ENCODE measurements around the gene ZNF276.
"Not testable (repeated sequence)": the region's sequence is repeated elsewhere in the genome, so short reads cannot be mapped to it uniquely, and the experiment has no call there.

The ZNF276 gene

DNA sequence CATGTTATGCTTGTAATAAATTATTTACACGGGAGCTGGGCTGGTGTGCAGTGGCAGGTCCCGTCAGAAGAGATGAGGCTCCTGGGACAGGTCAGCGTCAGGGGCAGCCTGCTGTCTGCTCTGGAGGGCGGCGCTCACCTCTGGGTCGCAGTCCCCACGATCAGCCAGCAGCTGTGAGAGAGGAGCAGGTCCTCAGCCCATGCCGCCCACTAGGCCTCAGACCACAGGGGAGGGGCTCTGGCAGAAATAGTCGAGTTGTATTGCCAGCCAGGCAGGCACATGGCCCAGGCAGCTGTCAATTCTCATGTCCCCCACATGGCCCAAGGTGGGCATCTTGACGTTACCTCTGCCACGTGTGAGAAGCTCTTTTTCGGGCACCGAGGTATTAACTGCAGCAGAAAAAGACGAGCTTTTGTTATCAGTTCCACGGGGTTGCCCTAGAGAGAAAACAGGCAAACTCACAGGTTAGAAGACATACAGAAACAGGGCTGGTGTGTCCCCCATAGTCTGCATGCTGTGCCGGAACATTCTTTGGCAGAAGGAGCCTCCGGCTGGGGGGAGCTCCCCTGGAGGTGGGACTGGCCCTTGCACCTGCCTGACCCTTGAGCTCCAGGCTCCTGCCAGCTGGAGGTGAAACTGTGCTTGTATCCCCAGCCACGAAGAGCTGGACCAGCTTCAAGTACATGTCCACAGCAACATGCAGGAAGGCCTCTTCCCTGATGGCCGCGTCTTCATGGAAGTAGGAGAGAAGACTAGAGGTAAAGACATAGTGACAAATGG lies 17.4 kb downstream of the ZNF276 start:
- DNase-seq (ENCODE audit: low spot score), result no peak

DNA sequence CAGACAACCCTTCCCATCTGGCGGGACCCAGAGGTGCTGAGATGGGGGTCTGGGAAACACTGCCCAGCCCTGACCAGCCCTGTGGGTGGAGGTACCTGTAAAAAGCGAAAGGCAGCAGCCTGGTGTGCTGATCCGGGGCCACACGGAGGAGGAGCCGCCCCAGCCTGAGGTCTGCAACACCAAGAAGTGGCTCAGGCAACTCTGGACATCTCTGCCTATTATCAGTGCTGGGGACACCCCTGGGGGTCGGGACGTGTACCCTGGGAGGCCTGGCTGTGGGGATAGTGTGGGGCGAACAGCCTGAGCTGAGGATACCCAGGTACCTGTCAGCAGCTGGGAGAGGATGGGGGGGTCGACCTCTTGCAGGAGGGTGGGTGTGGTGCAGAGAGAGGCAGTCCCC lies 18.0 kb downstream of the ZNF276 start:
- DNase-seq (ENCODE audit: low spot score), result no peak

DNA sequence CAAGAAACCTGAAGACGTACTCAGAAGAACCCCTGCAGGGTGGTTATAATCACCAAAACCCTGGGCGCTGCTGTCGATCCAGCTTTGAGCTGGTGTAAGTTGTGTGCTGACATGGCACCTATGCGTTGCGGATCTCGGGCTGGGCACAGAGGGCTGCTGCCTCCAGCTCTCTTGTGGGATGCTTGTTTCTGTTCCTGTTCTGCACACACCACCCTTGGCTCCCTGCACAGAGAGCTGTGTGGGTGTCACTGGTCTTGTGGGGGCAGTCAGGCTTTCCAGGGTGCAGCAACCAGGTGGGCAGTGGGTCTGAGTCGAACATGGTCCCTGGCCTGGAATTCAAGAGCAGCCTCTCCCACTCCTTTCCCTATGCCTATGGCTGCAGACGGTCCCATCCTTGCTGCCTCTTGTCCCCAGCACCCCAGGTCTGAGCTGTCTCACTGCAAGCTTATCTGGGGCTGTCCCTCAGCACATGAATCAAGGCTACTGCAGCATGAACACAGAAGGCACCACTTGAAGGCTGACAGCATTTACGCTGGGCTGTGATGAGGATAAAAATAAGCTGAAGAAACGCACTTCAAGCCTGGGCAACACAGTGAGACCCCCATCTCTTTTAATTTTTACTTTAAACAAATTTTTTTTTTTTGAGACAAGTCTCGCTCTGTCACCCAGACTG lies 20.1 kb downstream of the ZNF276 start:
- DNase-seq (ENCODE audit: low spot score), result no peak

DNA sequence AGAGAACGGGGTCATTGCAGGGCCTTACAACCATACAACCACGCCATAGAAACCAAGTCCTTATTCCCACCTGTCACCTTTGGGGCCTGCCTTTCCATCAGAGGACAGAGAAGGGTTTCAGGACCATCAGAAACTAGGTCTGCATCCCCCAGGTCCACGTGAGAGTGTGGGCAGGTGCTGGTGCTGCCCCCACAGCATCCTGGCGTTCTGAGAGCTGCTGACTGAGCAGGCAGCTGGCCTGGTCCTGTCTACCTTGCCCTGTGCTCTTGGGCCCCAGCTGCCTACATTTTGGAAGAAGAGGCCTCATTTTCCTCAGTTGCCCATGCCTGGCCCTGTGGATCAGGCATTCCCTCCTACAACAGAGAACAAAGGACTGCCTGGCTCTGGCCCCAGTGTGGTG lies 21.6 kb downstream of the ZNF276 start:
- DNase-seq (ENCODE audit: low spot score), result no peak

DNA sequence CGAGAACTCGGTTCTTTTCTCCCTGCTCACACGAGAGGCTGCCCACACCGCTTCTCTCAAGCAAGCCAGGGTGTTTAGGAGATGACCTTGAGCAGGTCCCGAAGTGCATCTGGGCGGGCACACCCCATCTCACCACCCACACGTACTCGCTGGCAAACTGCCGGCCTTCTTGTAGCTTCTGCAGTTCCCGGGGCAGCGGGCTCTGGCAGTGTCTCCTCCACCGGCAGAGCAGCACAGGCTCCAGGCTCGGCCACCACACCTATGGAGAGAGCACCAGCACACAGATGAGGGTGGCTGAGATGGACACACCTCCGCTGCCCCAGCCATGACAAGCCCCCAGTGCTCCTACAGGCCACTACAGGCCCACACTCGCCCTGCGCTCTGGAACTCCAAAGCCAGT lies 23.5 kb downstream of the ZNF276 start:
- no peak for DNase-seq (ENCODE audit: low spot score)

DNA sequence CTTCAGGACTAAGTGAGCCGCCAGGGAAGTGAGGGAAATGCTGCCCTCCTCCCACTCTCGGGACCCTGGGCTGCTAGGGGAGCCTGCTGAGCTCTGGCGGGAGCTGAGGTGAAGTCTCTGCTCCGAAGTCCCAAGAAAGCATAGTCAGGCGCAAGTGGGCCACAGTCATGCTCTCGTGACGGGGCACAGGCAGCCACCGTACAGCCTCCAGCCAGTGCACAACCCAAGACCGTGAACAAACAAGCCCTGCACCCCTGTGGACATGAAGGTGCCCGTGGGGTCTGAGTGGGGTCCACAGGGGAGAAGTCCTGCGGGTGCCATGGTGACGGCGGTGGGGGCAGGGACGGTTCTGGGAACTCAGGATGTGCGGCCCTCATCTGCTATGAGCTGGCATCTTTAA lies 24.7 kb downstream of the ZNF276 start:
- no peak for DNase-seq (ENCODE audit: low spot score)

DNA sequence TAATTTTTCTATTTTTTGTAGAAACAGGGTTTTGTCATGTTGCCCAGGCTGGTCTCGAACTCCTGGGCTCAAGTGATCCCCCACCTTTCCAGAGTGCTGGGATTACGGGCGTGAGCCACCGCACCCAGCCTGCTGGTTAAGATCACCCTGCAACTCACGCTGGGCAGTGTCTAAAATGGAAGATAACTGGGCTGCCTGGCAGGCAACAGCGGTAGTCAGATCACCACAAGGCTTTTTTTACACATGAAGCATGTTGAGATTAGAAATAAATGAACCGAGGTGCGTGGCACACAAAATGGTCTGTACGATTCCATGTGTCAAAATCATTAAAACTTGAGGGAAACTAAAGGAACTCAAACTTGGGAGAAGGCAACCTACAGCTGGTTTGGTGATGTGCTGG lies 26.7 kb downstream of the ZNF276 start:
- no peak for DNase-seq (ENCODE audit: low spot score)

DNA sequence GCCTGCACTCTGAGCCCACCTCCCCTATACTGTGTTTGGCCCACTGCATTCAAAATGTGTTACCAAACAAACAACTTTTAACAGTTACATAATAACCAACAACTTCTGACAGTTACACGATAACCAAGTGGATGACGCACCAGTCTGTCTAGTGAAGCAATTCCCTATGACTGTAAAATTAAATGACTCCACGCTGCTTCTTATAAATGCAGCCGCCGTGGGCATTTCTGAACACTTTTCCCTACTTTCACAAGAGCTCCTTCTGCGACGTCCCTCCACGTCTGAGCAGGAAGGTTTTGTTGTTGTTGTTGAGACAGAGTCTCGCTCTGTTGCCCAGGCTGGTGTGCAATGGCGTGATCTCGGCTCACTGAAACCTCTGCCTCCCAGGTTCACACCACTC lies 27.6 kb downstream of the ZNF276 start:
- no peak for DNase-seq (ENCODE audit: low spot score)

DNA sequence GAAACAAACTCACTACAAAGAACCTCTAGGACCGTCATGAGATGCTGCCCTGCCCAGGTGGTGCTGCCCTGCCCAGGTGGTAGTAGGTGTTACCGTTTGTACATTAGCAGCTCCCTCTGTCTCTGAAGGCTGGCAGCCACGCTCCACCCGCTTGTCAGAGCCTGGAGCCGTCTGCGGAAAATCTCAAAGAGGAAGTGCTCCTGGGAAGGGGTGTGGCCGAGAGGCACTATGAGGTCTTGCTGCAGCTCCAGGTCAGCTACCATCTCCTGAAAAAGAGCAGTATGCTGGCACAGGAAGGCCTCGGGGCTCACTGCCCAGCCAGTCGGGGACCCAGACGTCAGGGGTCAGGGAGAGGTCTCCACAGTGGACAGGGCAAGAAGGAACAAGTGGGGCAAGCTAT lies 28.3 kb downstream of the ZNF276 start:
- no peak for DNase-seq (ENCODE audit: low spot score)

DNA sequence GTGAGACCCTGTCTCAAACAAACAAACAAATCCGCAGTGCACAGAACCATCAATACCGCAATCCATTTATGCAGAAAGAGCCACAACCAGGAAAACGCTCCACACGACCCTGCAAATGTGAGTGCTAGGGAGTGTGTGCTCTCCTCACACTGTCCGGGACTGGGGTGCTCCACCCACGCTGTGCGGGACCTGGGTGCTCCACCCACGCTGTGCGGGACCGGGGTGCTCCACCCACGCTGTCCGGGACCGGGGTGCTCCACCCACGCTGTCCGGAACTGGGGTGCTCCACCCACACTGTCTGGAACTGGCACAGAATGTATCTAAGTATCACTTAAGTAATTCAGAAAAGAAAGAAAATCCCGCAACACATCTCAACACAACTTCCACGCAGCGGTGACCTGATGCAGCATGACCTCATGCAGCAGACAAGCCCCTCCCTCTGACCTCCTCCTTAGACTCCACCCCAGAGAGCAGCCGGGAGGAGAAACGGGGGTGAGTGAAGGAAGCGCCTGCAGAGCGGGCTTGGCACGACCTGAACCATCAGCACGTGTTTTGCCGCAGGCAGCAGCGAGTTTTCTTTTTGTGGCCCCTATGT lies 38.5 kb downstream of the ZNF276 start:
- no peak for DNase-seq (ENCODE audit: low spot score)

DNA sequence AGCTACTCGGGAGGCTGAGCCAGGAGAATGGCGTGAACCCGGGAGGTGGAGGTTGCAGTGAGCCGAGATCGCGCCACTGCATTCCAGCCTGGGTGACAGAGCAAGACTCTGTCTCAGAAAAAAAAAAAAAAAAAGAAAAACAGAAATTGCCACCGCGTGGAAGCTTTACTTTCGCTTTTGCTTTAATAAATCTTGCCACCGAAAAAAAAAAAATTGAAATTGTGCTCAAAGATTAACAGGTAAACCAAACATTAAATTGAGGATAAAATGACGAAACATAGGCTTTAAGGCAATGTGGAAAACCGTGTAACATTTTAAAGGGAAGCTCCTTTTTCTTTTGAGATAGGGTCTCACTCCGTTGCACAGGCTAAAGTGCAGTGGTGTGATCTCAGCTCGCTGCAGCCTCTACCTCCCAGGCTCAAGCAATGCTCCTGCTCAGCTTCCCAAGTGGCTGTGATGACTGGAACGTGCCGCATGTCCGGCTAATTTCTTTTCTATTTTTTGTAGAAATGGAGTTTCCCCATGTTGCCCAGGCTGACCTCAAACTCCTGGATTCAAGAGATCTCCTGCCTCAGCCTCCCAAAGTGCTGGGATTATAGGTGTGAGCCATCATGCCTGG lies 40.1 kb downstream of the ZNF276 start:
- DNase-seq (ENCODE audit: low spot score), result no peak

DNA sequence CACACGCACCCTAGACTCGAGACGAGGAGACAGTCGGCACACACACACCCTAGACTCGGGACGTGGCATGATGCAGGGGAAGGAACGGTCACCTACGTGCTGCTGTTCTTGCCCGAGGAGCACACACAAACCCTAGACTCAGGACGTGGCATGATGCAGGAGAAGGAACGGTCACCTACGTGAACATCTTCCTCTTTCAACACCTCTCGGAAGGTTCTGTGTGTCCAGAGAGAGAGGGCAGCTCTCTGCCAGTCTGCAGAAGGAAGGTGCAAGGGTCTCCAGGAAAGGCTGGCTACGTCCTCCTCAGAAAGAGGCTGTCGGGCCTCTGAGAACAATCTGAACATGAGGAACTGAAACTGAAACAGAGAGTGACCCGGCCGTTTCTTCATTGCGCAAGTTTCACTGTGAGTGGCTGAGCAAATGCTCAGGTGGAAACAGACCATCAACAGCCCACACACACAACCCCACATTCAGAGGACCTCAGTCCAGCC lies 43.4 kb downstream of the ZNF276 start:
- DNase-seq (ENCODE audit: low spot score), result peak; percentile 54

DNA sequence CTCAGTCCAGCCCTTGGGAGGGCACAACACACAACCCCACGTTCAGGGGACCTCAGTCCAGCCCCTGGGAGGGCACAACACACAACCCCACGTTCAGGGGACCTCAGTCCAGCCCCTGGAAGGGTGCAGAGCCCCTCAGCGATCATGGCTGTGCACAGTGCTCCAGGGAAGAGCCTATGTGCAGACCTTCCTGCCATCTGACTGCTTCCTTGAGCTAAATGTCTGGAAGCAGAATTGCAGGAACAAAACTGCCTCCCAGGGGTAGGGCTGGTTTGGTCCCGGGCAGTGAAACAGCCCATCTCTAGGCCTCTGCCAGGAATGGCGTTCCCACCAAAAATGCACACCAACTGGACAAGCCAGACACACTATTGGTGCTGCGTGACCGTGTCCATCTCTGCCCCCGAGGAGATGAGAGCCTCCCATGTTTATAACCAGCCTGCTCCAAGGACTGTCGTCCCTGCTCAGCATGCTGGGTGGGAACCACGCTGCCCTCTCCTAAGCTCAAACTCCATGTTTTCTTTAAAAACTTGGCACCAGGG lies 44.0 kb downstream of the ZNF276 start:
- no peak for DNase-seq (ENCODE audit: low spot score)

DNA sequence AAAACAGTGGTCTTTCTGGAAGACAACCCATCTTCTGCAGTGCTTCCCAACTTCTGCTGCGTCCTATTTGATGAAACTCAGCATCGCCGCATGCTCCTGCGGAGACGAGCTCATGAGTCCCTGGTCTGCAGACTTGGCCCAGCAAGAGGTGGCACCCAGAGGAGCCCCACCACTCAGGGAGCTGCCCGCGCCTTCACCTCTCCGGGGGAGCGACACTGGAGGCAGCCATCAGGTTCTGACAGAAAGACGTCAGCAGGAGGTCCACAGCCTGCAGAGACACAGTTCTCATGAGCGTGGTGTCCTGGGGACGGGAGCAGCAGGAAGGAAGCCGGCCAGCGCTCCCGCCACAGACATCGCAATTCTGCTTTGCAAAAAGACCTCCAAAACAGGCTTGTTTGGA lies 49.0 kb downstream of the ZNF276 start:
- no peak for DNase-seq (ENCODE audit: low spot score)

DNA sequence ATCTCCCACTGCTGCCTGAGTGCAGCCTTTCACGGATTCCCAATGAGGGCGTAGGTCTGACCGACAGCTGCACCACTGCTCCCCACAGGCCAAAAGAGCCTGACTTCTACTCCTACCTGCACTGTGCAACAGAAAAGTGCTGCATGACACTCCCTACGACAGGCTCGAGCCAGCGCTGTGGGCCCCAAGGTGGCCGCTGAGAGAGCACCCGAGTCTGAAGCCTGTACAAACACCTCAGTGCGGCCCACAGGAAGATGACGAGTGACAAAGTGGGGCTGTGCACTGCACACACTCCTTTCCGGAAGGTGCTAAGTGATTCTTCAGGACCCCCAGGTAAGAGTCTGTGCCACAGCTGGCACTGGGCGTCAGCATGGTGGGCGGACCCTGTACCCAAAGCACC lies 53.9 kb downstream of the ZNF276 start:
- no peak for DNase-seq (ENCODE audit: low spot score)

DNA sequence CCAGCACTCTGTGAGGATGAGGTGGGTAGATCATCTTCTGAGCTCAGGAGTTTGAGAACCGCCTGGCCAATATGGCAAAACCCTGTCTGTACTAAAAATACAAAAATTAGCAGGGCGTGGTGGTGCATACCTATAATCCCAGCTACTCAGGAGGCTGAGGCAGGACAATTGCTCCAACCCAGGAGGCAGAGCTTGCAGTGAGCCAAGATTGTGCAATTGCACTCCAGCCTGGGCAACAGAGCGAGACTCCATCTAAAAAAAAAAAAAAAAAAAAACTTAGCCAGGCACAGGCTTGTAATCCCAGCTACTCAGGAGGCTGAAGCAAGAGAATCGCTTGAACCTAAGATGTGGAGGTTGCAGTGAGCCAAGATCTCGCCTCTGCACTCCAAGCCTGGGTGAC lies 56.9 kb downstream of the ZNF276 start:
- not testable (repeated sequence) for DNase-seq (ENCODE audit: low spot score)

DNA sequence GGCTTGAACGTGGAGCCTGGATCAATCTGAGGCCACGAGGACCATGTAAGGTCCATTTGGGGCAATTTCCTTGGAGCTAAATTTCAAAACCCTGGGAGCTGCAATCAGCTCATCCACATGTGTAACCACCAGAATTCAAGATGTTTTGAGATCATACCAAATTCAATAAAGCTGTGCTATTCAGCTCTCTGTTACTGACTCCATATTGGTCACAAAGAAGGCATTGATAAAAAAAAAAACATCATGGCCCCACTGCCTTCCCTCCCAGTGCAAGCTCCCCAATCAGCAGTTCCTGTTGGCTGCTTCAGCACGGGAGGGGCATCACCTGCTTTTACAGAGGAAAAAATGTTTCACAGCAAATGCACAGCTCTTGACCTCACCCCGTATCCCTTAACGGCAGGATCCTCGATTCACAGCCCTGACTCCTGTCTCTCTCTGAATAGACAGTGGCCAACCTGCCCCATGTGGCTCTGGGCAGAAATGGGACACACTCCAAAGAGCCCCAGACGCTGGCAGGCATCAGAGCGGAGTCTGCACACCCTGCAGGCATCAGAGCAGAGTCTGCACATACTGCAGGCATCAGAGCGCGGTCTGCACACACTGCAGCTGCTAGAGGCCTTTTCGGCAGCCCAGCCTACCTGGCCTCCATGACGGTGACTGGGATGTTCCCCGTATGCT lies 58.0 kb downstream of the ZNF276 start:
- DNase-seq (ENCODE audit: low spot score), result peak; percentile 31

DNA sequence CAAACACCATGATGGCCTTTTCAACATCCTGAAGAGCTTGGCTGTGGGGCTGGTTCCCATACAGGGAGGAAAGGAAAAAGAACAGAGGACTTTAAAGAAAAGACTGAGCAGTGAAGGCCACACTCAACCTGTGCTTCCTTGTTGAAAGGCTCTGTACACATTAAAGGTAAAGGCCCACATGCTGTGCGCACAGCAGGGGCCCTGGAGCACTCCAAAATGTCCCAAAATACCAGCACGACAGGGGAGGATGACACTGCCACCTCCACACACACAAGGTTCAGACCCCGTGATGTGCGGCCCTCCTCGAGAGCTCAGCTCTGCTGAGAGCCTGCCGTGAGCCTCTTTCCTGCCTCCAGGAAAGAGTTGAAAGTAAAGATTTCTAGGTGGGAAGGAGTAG lies 58.6 kb downstream of the ZNF276 start:
- DNase-seq (ENCODE audit: low spot score), result no peak

DNA sequence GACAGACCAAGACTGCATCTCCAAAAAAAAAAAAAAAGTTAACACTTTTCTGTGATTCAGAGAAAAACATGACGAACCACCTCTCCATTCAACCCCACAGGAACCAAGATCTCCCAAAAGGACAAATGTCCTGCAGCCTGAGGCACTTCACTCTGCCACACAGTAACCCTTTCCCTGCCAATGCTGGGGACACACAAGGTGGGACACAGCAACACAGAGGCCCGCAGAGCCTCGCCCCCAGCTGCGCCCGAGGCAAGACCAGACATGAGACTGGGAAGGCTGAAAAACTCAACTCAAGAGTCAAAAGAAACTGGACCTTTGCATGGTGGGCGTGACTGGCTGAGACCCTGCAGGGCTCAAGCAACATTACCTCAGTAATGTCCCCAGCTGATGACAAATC lies 61.2 kb downstream of the ZNF276 start:
- no peak for DNase-seq (ENCODE audit: low spot score)

DNA sequence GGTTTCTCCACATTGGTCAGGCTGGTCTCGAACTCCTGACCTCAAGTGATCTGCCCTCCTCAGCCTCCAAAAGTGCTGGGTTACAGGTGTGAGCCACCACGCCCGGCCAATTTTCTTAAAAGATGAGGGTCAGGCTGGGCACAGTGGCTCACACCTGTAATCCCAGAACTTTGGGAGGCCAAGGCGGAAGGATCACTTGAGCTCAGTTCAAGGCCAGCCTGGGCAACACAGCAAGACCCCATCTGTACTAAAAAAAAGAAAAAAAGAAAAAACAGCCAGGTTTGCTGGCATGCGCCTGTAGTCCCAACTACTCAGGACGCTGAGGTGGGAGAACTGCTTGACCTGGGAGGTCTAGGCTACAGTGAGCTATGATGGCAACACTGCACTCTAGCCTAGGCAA lies 62.6 kb downstream of the ZNF276 start:
- not testable (repeated sequence) for DNase-seq (ENCODE audit: low spot score)

DNA sequence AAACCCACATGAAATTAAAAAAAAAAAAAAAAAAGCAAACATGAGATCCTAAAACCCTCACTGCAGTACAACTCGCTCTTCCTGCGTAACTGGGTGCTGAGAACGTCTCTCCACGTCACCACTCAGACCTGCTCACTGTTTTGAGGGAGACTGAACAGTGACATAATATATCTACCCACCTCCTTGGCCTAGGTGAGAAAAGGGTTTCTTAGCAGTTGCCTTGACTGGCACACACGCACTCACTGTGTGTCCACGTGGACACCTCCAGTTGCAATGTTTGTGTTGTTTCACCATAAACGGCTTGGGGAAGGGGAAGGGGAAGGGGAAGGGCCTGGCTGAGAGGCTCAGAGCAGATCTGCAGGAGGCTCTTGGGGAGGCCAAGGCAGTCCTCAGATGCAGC lies 63.1 kb downstream of the ZNF276 start:
- no peak for DNase-seq (ENCODE audit: low spot score)
